Fibroblast of villous mesenchyme (primary cell): ENCODE data around the gene COL27A1. TPM values are rescaled to one million over a fixed set of nuclear protein-coding genes. Genes with fewer than 3 reads are reported as not detected.

Experiments used
- DNase-seq: peaks from one replicate; pipeline ENCODE4 v3.0.0-alpha.2; 2010; ENCODE audit warnings: low read depth
- H3K4me3 ChIP-seq: 2 replicates; pipeline ENCODE4 v1.5.1; 2011; ENCODE audit warnings: low read depth, mild to moderate bottlenecking, low read length
- CTCF ChIP-seq: IDR thresholded peaks from 2 replicates; pipeline ENCODE4 v1.5.1; 2012; ENCODE audit warnings: low read depth, mild to moderate bottlenecking, low read length; ENCODE audit not compliant: insufficient read depth
- total RNA-seq: library from RNA; depleted of rRNA; stranded (reverse); fragments of >200 nt; gene quantifications from 2 replicates; pipeline ENCODE4 v1.2.3, GENCODE V29; 2012

The COL27A1 gene
- total RNA-seq, 1 donor: 23.3 TPM

GRCh38 chr9:114301798-114302565, 146.6 kb downstream of the COL27A1 start:
- TF ChIP-seq CTCF: no peak
- no peak for DNase-seq
- no peak overlapping the region for H3K4me3 ChIP-seq

- H3K4me3 ChIP-seq: no peak overlapping the region
- TF ChIP-seq CTCF: no peak
- DNase-seq: no peak
Observed at GRCh38 chr9:114302727-114303126, 147.4 kb downstream of the COL27A1 start.

- TF ChIP-seq CTCF: no peak
- H3K4me3 ChIP-seq: no peak overlapping the region
Observed at GRCh38 chr9:114303571-114303970, 148.2 kb downstream of the COL27A1 start.

GRCh38 chr9:114303977-114304376, 148.6 kb downstream of the COL27A1 start:
- no peak overlapping the region for H3K4me3 ChIP-seq
- DNase-seq: no peak
- no peak for TF ChIP-seq CTCF

More at GRCh38 chr9:114303571-114303970, 148.2 kb downstream of the COL27A1 start:
- no peak for DNase-seq

- TF ChIP-seq CTCF: no peak
- no peak for DNase-seq
- no peak overlapping the region for H3K4me3 ChIP-seq
Observed at GRCh38 chr9:114304416-114305188, 149.3 kb downstream of the COL27A1 start.

GRCh38 chr9:114307899-114308267, 152.5 kb downstream of the COL27A1 start:
- no peak overlapping the region for H3K4me3 ChIP-seq
- DNase-seq: no peak
- no peak for TF ChIP-seq CTCF
